MM.1S (cell line): Measurements from ENCODE around the gene USP6NL.

Source experiments
- EZH2 ChIP-seq: fragments of 300-600 bp; sonication (generic); optimal IDR thresholded peaks from 2 replicates; pipeline ENCODE3; 2017; ENCODE audit warnings: low read depth, mild to moderate bottlenecking, antibody characterized with exemption, low read length, mixed read lengths
- EZH2phosphoT487 ChIP-seq: fragments of 300-600 bp; sonication (generic); IDR thresholded peaks from 2 replicates; pipeline ENCODE4 v1.6.1; 2018; ENCODE audit warnings: antibody characterized with exemption, low read length
- TF ChIP-seq, protein P1 (sequence below): fragments of 300-600 bp; sonication (generic); IDR thresholded peaks from 2 replicates; pipeline ENCODE4 v1.5.1; 2016; ENCODE audit warnings: antibody characterized with exemption, low read length, mixed read lengths

DNA sequence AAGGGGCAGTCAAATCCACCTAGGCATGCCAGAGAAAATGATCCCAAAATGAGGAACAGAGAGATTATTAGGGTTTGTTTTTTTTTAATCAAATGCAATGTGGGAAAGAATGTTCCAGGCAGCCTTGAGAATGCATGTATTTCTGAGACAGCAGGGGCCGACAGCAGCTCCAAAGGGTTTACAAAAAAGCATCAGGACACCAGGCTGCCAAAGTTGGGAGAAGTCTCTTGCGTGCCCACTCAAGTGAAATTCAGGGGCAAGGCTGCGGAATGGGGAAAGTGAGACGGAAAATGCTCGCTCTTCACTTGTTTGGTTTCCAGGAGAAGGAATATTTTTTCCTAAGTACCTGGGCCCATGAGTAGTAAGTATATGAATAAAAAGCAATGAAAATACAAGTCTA, 101.2 kb downstream of the USP6NL start:
- TF ChIP-seq, protein P1, sequence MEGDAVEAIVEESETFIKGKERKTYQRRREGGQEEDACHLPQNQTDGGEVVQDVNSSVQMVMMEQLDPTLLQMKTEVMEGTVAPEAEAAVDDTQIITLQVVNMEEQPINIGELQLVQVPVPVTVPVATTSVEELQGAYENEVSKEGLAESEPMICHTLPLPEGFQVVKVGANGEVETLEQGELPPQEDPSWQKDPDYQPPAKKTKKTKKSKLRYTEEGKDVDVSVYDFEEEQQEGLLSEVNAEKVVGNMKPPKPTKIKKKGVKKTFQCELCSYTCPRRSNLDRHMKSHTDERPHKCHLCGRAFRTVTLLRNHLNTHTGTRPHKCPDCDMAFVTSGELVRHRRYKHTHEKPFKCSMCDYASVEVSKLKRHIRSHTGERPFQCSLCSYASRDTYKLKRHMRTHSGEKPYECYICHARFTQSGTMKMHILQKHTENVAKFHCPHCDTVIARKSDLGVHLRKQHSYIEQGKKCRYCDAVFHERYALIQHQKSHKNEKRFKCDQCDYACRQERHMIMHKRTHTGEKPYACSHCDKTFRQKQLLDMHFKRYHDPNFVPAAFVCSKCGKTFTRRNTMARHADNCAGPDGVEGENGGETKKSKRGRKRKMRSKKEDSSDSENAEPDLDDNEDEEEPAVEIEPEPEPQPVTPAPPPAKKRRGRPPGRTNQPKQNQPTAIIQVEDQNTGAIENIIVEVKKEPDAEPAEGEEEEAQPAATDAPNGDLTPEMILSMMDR = no peak
- TF ChIP-seq EZH2phosphoT487 (no peak), EZH2 (no peak)
